Cardiac septum (tissue), 1 donor: ENCODE results near the gene FBN1. TPM values are rescaled to one million over a fixed set of nuclear protein-coding genes. Genes with fewer than 3 reads are reported as not detected.

Experiments used
- DNase-seq: peaks from one replicate; pipeline ENCODE4 v3.0.0-alpha.2; 2020; ENCODE audit warnings: low spot score
- intact Hi-C: fragments of 100-400 bp; cut with DNase I; formaldehyde crosslinking; loops from one replicate; pipeline ENCODE4 v1.14.0; 2022
- total RNA-seq: library from RNA; stranded (reverse); fragmentation: NEBNext Ultra II Directional; extraction: Animal tissue kit (Norgen Biotek cat#: 25700); gene quantifications from one replicate; pipeline ENCODE4 v1.2.1, GENCODE V29; 2021
- donor health status: DM: no; HTN: no; CAD: no.

The FBN1 gene
- total RNA-seq, 1 donor from 2014 or later: 32.1 TPM

GRCh38 chr15:48370460-48370859 lies 275.0 kb downstream of the FBN1 start:
- intact Hi-C loops: no loop called here
- no peak for DNase-seq

- intact Hi-C loops: no loop called here
- no peak for DNase-seq
Measured at GRCh38 chr15:48367483-48367882, 278.0 kb downstream of the FBN1 start.

DNA sequence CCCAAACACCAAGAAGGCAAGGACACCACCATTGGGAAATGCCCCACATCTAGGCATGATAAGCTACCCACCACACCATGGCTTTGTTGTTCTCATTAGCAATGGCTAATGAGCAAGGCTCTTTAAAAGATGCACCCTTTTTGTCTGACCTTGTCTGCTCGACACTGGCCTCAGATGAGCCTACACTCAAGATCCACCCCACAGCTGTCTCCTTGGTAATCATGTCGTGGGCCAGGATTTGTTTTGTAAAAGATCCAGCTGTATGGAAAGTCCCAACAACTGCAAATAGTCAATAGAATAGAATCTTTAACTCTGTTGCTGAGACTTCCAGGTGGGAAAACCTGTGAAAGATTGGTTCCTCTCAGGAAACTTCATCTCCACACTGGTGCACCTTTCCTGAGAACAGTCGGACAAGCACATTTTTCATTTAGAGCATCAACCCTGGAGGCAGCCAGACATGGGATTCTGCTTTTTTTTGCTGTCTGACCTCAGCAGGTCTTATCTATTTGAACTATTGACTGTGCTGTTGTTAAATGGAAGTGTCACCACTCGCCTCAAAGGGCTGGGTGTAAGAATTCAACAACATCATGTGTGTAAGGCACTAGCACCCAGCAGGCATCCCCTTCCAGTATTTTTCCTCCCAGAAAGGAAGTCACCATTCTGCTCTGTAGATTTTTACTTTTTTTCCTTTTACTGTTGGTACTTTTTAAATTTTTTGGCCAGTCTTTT lies 278.8 kb downstream of the FBN1 start:
- intact Hi-C loops: no loop called here
- DNase-seq: no peak

- no peak for DNase-seq
- intact Hi-C loops: no loop called here
Measured at GRCh38 chr15:48365575-48365974, 279.9 kb downstream of the FBN1 start.

DNA sequence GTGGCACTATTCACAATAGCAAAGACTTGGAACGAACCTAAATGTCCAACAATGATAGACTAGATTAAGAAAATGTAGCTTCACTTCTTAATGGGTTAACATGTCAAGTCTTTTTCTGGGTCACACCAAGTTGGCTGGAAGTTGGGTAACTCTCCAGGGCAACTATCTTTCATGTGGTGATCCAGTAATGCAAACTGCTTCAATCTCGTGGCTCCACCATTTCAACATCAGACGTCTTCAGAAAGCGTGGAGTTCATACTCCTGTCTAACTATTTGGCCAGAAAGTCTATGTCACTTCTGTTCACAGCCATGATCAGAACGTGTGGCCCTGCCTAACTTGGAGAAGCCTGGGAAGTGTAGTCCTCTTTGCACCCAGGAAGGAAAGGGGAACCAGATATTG lies 282.0 kb downstream of the FBN1 start:
- no peak for DNase-seq
- intact Hi-C loops: no loop called here

- no peak for DNase-seq
- intact Hi-C loops: no loop called here
Measured at GRCh38 chr15:48361685-48362084, 283.8 kb downstream of the FBN1 start.

DNA sequence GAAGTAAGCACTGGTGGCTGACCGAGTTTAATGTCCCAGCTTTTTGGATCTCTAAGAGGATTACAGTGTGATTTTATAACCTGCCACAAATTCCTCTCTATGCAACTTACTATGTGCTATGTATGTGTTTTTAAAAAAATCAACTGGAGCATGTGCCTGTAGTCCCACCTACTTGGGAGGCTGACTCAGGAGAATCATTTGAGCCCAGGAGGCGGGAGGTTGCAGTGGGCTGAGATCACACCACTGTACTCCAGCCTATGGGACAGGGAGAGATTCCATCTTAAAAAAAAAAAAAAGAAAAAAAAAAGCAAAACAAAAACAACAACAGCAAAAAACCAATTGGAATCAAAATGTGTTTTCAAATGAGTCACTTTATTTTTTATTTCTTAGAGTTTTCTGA lies 284.7 kb downstream of the FBN1 start:
- intact Hi-C loops: no loop called here
- DNase-seq: no peak

Other genes starting within 250 kb of the FBN1 start
- 1.1 TPM for gene CEP152, start 165.4 kb upstream of the FBN1 start, total RNA-seq
- gene EID1, start 232.4 kb upstream of the FBN1 start, total RNA-seq: 201 TPM